SH-SY5Y (cell line): Measurements from ENCODE around the gene MTMR11.

Source experiments
- GATA2 ChIP-seq: IDR thresholded peaks from 2 replicates; pipeline ENCODE4 v1.6.1; 2011; ENCODE audit warnings: mild to moderate bottlenecking, low read depth, low read length
- GATA3 ChIP-seq: IDR thresholded peaks from 2 replicates; pipeline ENCODE4 v1.6.1; 2011; ENCODE audit warnings: low read depth, mild to moderate bottlenecking, low read length, moderate library complexity

Gene MTMR11

DNA sequence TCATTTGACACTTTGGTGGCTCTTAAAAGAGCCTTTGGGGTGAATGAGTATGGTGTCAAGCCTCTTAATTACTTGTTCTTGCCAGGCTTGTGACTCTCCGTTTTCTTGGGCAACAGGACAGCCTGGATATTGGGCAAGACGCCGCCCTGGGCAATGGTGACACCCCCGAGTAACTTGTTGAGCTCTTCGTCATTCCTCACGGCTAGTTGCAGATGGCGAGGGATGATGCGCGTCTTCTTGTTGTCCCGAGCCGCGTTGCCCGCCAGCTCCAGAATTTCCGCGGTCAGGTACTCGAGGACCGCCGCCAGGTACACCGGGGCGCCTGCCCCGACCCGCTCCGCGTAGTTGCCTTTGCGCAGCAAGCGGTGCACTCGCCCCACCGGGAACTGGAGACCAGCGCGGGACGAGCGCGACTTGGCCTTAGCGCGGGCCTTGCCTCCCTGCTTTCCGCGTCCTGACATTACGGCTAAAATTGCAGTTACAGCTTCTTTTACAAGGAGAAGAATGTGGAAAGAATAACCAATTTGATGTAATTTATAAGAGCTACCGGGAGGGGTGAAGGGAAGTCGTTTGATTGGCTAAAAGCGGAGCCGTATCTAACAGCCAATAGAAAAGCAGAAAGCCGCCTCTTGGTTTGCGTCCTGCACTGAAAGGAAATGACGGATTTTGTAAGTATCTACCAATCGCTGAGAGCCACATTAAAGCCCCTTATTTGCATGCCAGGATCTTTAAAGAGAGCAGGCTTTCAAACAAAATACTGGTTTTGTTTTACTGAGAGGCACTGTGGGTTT is 49.0 kb downstream of the MTMR11 start:
- TF ChIP-seq GATA3, result no peak
- TF ChIP-seq GATA2, result no peak

DNA sequence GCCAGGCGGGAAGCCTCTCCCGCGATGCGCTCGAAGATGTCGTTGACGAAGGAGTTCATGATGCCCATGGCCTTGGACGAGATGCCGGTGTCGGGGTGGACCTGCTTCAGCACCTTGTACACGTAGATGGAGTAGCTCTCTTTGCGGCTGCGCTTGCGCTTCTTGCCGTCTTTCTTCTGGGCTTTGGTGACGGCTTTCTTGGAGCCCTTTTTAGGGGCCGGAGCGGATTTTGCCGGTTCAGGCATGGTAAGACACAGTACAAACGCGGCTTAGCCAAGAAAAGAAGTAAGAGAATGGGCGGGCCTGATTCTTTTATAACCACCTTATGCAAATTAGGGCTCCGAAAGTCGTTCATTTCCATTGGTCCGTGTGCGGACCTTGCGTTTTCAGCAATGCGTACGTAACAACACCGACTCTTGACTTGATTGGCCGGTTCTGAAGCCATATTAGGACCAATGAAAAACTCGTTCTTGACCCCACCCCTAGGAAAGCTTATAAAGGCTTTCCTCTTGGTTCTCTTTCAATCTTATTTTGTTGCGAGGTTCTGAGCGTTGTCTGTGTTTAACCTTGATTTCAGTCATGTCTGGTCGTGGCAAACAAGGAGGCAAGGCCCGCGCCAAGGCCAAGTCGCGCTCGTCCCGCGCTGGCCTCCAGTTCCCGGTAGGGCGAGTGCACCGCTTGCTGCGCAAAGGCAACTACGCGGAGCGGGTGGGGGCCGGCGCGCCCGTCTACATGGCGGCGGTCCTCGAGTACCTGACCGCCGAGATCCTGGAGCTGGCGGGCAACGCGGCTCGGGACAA is 50.1 kb downstream of the MTMR11 start:
- TF ChIP-seq GATA2 (no peak), GATA3 (no peak)

DNA sequence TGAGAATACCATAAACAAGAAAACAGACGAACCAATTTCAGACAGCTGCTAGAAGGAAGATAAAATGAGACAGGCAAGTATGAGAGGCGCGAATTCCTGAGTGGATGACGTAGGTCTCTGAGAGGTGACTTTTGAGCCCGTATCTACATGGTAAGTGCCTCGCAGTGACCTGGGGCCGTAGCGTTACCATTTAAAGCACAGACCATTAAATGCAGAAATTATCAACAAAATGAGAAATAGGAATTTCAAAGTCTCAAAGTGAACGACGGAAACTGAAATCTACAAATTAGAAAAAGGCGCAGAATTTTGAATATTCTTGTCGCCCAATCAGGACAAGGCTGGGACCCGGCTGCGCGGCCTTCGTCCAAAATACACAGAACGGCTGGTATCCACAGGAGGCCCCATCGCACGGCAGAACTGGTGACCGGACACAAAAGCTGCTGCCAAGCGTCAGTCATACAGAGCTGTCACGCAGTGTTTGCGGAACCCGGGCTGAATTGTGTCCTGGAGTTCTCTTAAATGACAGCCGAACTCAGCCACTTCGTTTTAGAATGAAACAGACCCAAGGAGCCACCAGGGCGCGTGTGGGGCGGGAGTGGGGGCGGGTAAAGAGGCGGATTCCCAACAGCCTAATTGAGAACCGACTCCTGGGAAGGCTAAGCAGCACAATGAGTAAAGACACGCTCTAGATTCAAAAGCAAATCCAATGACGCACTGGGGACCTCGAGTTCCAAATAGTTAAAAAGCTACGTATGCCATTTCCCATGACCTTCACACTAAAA is 51.1 kb downstream of the MTMR11 start:
- TF ChIP-seq GATA3 (no peak), GATA2 (no peak)

DNA sequence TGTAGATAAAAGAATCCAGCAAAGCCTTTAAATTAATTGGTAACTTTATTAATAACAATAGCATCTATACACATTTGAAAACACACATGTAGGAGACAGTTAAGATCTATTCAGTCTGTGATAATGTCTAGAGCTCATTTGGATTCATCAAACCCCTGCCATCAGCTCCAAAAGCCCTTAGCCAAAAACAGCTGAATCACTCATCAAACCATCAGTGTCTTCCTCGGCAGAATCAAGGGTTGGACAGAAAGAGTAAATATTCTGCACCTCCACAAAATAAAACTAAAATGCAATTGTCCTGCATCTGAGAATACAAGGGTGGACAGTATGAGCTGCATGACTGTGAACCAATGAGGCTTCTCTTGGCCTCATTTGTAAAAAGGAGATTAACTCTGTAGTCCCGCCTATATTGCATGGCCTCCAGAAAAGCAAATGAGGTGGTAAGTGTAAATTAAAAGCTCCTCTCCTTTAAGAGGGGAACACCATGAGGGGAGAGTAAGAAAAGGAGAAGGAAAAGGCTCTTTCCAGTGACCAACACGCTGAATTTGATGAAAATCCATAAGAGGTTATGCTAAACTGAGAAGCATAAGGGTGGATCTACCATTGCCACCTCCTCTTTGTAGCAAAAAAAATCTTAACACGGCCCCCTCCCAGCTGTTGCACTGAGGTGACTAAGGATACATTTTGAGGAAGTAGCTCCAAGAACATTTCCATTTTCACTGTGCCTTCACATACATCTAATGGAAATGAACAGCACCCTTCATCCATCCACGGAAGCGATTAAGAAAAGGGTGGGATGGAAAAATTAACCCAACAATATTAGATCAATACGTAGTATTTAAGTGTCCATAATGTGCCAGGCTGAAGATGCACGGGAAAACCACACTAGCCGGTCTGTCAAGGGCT is 52.0 kb downstream of the MTMR11 start:
- TF ChIP-seq GATA2, result no peak
- TF ChIP-seq GATA3, result no peak

DNA sequence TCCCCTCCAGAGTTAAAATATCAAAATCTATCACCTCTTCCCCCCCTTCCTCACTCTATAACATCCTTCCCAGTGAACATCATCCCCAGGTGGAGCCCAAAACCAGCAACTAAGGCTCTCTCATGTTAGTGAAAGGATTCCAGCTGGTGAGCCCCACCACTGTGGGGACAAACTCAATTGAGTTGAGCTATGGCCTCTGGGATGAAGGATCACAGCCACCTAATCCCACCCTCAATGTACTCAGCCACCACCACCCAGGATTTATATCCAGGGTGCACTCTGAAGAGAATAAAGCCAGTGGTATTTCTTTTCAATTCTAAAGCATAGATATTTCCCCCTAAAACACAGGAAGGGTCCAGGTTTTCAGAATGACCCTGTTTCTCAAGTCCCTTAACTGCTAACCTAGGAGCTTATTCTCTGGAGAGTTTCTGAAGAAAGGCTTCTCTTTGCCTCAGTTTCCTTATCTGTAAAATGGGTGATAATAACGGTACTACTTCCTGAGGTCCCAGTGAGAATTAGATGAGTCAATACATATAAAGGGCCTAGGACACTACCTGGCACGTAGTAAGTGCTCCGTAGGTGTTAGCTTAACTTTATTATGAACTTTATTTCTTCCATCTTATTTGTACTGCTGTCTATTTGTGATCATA is 53.0 kb downstream of the MTMR11 start:
- no peak for TF ChIP-seq GATA2

DNA sequence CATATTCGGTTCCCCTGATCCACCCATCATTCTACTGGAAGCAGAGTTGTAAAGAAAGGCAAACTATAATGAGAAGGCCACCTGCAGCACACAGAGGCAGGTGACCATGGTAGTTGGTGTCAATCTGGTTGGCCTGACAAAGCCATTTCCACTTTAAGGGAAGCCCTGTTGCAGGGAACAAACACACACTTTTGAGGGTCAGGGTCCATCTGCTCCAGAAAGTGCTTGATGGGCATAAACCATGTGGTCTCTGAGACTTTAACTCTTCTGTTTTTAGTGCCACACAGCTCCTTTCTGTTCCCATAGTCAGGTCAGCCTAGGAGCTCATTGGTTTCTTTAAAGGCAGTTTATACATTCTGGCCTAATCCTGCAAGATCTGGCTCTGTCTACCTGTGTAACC is 54.8 kb downstream of the MTMR11 start:
- TF ChIP-seq GATA2 (no peak), GATA3 (no peak)

DNA sequence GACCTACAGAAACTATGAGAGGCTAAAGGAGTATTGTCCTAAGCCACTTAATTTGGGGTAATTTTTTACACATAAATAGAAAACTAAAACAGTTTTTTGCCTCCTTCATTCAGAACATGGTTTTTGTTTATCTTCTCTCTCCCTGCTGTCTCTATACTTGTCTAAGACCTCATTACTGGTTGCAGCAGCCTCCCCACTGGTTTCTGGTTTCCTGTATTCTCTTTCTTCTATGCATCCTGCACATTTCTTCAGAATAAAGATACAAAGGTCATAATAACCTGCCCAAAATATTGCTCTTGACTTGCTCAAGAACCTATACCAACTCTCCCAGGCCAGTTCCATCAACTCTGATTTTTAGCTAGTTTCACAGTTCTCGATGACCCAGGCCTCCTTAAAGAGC is 57.1 kb downstream of the MTMR11 start:
- TF ChIP-seq GATA2 (no peak), GATA3 (no peak)
